DMS79 (cell line): Measurements from ENCODE around the gene CXCL12.

Source experiments
- DNase-seq: peaks from one replicate; lab custom pipeline; 2025; lab: John Stamatoyannopoulos, UW

CXCL12 gene

DNA sequence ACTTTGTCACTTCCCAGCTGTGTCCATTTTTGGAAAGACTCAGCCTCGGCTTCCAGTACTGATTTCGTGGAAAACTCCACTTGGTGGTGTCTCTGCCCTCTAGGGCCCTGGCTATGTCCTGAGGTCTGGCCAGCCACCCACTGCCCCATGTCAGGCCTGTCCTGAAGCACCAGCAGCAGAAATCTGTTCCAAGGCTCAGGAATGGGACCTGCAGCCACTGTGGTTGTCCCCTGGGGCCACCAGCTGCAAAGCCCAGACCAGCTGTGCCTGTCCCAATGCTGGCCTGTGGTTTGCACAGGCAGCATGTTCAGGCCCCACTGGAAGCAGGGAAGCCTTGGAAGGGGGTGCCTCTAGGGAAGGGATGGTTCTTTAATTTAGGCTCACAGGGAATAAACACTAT lies 21.2 kb downstream of the CXCL12 start:
- no peak for DNase-seq

DNA sequence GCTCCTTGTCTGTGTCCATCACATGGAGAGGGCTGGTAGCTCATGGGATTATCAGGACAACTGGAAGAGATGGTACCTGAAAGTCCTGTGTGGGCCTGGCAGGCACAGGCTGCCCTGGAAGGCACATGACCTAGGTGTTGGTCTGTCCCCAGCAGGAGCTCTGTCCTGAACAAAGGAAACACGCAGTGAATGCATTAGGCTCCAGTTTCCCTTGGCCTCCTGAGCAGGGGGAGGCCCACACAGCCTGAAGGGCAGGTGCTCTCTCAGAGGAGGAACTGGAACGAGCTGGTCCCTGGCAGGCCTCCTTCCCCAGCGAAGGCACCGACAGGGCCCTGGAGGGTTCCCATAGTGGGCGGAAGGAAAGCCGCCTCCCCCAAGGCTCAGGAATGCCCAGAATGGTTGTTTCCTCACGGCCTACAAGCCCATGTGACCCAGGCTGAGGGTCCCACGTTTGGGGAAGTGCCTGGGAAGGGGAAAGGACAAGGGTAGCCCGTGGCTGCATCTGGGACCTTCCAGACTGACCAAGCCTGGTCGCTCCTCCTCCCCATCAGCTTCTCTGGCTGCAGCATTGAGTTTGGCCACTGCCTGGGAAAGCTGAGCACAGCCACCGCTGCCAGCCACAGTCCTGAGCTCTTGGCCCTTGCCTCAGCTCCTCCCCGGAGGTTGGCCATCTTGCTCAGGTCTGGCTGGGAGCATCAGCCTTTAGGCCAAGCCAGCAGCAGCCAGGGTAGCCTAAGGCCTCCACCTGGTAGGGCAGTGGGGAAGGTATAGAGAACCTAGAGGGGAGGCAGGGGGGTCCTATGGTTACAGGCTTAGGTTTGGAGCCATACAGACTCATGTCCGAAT lies 21.8 kb downstream of the CXCL12 start:
- no peak for DNase-seq

DNA sequence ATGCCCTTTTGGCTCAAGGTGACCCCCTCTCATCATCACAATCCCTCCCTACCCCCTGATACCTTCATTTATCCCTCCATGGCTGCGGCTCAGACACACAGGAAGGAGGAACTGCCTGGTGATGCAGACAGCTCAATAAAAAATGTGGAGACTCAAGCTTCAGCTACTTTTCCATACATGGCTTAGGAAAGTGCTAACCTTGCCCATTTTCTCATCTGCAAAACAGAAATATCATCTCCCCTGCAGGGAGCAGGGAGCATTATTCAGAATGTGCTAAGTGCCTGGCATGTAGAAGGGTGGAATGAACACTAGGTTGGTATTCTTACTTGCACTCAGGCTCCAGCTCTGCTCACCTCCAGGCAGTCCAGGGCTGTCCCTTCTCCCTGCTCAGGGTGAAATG lies 23.8 kb downstream of the CXCL12 start:
- DNase-seq: no peak

DNA sequence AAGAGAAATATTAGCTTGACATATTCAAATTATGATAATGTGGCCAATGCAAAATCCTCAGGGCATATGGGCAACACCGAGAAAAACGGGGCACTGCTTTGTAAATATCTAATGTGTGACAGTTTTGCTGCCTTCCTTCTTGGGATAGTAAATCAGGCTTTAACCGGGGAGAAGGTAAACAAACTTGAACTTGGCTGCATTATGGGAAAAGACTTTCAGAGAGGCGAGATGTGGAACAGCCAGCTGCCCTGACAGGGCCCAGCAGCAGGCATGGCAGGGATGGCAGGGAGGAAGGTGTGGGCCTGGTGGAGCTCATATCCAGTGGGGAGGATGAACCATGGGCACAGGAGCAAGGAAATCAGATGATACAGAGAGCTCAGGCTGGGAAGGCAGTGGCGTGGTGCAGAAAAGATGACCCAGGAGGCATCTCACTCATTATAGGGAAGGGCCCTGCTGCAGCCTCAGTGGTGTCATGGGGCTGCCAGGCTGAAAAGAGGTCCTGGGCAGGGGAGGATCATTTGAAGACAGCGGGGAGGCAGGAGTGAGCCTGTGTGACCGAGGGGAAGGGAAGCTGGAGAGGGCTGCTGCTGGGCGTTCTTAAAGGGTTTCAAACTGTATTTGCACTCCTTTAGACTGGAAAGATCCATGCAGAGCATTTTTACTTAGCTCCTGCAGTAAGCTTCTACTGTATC lies 26.7 kb downstream of the CXCL12 start:
- no peak for DNase-seq

DNA sequence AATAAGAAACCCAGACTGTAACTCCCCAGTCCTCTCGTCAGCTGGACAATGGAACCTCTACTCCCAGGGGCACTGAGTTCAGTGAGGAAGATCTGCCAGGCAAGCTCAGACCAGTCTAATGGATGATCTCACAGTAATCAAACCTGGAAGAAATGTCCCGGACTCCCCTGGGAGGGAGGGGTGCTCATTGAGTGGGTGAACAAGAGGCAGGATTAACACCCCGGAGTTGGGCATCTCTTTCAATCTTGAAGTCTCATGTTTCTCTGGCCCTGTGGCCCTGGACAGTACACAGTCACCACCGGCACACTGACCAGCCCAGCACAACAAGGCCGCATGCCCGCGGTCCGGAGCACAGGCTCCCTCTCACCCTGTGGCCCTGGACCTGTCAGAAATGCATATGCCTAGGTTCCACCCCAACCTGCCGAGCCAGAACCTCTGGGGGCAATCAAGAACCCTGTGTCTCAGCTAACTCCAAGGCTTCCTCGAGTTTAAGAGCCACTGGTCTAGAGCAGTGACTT lies 27.8 kb downstream of the CXCL12 start:
- no peak for DNase-seq

DNA sequence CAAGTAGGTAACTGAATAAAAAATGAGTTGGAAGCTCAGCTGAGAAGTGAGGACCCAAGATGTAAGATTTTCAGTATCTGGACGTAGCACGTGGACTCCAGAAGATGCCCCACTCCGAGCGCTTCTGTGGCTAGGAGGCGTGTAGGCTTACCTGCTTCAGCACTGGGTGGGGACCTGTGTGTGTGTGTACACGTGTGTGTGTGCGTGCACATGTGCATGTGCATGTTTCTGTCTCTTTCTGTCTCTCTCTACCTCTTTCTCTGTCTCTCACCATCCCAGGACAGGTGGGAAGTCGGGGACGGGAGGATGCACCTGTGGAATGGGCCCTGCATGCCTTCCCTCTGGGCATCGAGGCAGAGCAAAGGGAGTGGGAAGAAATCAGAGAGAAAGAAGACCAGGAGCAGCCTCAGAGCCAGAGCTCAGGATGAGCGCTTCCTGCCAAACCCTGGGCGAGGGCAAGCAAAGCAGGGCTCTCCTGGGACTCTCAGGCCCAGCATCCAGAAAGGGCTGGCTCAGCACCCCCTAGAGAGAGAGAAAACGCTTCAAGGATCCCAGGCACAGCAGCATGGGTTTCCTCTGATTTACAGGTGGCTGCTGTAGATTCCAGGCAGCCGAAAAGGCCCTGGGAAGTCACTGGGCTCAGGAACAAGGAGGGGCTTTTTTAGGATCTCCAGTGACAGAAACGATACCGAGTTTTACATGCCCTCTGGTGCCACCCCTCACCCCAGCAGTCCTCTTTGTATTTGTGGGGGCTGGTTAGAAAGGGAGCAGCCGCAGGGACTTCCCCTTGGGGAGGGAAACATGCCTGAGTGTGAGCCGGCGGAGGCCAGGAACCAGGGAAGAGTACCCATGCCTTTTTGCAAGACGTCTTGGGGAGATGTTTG lies 28.5 kb downstream of the CXCL12 start:
- no peak for DNase-seq

DNA sequence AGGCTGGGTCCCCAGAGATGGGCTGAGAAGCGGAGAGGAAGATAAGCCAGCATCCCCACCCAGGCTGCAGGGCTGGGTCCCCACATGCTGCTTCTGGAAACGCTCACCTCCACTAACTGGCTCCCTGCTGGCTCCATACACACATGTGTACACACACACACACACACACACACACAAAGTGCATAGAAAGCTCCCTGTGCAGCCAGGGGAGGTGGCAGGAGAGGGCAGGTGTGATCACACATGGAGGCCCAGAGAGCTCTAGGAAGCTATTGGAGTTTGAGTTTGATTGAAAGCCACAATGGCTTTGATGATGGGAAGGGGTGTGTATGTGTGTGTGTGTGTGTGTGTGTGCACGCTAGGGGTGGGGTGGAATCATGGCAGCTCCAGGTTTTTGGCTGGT lies 29.3 kb downstream of the CXCL12 start:
- no peak for DNase-seq

DNA sequence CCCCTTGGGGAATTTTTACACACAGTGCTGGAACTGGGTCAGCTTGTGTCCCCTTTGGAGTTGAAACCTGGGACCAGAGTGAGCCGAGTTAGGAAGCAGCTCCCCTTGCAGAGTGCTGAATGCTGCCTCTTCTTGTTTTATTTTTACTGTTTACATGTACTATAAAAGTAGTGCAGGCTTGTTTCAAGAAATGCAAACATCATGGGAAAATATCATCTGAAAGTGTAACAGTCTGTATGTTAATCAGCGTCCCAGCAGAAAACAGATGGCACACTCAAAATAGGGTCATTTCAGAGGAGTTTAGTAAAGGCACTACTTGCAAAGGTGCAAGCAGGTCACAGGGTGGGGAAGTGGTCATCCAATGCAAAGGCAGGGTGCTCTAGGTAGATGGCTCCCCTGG lies 30.1 kb downstream of the CXCL12 start:
- no peak for DNase-seq

DNA sequence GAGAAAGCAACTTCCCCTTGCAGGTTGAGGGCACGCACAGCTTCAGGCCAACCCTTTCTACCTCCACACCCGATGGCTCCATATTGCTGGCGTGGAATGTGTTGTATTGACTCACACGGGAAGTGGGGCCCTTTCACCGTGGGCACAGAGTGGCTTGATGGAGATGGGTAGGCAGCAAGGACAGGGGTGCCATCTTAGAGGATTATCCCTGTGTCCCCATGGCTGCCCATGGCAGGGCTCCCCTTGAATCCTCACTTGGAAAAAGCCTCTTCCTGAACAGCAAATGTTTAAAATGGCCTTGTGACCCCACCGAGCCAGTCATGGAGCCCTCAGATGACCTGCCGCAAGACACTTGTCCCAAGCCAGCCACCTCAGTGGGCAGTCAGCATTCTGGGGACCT lies 31.2 kb downstream of the CXCL12 start:
- DNase-seq: no peak

DNA sequence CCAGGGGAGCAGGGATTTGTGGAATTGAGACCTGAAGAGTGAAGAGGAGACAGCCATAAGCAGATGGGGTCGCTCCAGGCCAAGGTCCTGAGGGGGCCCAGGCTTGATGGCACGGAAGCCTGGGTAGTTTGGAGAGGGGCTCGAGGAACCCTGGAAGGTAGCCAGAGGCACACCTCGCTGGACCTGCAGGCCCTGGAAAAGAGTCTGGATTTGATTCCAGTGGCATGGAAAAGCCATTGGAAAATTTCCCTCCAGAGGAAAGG lies 31.8 kb downstream of the CXCL12 start:
- DNase-seq: no peak

DNA sequence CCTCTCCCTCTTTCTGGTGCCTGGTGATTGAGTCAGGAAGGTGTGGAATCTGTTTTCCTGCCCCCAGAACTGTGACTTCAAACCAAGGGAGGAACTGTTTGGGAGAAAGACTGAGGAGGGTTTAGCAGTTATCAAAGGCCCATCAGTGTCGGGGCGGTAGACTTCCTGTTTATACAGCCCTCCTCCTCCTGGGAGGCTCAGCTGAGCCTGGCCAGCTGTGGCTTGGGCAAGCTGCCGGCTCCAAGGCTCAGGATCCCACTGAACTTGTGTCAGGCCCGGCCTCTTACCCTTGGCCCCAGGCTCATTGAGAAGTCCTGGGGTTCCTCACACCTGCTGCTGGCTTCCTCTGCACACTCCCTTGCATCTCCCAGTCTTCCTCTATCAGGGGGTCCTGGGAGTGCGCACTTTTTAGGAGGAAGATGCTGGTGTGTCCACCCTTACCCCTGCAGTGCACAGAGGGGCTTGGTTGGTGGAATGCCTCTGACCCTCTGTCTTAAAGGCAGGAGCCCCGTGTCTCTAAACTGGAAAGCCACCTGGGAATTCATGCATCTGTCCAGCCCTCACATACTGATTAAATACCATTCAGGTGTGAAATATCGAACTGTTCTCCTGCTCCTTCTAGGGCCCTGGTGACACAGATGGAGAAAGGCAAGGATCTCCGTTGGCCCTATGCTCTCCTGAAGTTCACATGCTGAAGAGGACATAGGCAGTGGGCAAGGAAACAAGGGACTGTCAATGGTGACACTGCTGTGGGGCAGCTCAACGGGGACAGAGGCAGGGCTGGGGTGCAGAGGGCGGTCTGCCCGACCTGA lies 32.4 kb downstream of the CXCL12 start:
- DNase-seq: no peak

DNA sequence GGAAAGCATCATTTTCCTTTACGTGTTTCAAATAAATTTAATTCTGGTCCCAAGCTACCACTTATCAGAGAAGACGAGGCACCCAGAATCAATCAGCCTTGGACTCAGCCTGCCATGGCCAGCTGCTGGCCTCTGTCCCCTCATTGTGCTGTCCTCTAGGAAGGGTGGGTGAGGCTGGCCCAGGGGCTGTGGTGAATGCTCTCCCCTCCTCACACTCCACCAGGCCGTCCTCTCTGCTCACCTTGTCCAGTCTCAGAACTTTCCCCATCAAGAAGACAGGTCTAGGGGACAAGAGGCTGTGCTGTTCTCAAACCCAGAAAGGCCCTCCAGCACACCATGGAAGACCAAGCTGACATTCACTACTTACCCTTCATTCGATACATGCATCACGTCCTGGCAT lies 36.4 kb downstream of the CXCL12 start:
- no peak for DNase-seq

DNA sequence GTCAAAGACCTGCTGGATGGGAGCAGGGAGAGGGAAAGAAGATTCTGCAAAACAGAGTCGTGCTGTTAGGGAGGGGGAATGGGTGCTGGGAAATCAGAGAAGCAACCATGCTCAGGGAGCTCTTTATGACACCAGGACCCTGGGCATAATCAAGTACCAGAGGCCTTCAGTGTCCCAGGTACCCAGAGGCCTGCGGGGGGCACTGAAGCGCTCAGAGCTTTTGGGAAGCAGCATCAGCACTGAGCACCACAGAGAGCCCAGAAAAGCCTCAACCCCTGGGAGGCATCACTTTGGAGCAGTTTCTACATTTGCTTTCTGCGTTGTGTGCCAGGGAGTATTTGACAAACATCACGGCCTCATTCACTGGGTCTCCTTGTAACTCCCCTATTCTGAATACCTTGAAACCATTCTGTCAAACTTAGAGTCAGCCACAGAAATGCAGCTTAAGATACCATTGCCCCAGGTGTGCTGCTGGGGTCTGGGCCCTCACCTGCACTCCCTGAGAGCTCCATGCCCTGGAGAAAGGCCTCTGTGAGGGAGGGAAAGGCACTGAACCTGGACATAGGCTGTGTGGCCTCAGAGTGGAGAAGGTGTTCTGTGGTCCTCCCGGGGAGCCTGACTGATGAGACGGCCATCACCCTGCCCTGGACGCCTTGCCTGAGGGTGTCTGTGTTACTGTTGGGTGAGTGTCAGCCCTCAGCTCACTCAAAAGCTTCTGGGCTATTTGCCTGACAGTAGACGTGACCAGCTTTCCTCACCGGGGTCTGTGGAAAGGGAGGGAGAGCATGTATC lies 37.1 kb downstream of the CXCL12 start:
- DNase-seq: no peak

DNA sequence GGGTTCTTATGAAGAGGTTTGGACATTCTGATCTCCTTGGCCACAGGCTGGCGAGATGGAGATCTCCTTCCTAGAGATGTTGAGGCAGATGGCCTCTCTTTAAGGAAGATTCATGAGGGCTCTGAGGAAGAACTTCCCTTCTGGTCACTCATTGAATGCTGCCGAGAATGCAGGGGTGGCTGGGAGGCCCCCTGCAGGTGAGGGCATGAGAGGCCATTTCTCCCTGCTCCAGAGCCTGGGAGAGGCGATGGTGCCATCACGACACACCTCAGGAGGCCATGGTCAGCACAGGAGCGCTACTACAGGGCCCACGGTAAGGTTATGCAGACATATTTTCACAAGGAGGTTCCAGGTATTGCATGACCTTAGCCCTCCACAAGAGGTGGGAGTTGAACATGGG lies 40.2 kb downstream of the CXCL12 start:
- no peak for DNase-seq

DNA sequence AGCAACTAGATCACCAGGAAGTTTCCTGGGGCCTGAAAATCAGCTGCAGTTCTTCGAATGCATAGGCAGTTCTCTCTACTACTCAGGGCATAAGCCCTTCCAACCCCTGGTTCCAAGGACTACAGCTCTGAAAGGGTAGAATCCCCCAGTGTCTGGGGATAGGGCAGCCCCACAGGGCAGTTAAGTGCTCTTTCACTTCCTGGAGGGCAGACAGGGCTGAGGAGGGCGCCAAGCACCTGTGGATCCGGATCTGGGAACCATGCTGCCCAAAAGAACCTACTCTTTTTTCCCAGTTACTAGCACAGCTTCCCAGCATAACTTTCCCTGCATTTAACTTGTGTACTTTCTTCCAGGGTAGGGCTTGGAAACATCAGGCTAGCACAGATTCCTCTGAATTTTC lies 41.1 kb downstream of the CXCL12 start:
- no peak for DNase-seq

DNA sequence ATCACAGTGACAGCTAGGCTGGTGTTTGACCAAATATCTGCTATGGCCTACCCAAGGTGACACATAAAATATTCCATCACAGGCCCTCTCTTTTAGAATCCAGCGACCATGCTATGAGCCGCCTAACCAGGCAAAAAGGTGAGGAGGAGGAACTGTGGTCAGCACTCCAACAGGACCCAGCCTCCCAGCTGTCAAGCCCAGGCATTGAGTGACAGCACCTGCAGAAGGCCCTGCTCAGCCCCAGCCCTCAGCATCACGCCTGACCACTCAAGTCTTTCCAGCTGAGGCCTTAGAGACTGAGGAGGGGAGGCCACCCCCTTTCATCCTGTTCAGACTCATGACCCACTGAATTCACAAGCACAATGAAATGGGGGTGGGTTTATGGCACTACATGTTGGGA lies 43.0 kb downstream of the CXCL12 start:
- no peak for DNase-seq

DNA sequence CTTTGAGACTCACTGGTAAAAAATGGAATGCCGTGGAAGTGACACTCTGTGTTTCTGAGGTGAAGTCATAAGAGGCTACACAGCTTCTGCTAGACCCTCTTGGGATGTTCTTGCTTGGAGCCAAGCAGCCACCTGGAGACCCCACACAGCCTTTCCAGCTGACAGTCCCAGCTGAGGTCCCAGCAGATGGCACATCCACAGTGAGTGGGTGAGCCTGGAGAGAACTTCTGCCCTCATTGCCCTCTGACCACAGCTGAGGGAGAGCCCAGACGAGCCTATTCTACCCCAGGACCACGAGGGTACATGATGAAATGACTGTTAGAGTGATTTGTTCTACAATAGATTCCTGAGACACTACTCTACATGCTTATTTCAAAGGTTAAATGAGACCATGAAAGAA lies 44.3 kb downstream of the CXCL12 start:
- no peak for DNase-seq

DNA sequence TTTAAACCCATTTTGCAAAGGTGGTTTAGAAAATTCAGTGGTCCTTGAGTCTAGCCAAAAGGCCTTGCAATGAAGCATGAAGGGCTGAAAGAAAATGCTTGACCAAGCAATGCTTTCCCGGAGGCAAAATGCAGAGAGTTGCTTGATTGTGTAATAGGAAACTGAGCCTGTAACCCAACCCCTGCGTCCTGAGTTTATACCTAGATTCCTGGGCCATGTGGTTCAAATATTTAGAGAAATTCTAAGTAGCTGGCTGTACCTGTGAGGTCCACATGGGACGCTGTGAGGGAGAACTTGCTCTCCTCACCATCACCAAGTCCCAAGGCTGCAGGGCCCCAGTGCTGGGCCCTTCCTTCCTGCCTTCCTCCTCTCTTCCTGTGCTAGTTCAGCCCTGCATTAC lies 45.7 kb downstream of the CXCL12 start:
- no peak for DNase-seq

DNA sequence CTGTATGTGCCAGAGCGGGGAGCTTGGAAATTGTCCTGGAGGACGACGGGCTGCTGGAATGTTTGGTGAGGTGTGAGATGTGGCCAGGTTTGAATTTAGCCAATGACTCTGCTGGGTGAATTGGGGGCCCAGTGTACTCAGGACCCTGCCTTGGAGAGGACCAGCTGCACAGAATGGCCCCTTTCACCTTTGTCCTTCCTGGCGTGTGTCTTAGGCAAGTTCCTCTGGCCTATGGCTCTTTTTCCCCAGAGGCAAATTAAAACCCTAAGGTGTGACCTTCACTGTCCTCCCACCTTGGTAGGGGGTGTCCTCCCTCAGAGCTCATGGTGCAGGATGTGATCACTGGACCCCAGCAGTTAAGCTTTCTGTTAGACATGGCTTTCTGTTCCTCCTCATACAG lies 47.8 kb downstream of the CXCL12 start:
- no peak for DNase-seq

DNA sequence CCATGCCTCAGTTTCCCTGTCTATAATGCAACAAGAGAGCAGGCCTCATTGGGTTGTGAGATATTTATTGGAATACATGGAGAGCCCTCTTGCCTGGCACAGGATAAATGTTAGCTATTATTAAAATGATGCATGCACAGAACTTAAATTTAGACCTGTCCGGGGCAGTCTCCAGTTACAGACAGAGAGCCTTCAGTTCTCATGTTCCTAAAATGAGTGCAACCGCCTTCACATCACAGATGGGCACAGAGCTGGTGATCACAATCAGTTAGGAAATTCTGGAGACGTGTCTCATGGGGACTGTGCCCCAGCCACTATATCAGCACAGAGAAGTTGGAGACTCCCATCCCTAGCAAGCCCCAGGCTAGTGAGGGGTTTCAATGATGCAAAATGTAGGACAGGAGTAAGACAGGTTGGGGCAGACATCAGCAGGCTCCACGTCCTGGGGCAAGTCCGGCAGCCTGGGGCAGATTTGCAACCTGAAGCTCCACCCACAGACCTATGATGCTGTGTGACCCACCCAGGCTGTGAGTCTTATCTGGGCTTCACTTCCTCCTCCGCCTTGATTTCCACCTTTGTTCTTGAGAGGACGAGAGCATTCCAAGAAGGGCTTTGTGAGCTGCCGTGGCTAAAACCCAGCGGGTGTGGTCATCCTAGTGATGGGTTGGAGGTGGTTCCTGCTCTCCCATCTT lies 49.4 kb downstream of the CXCL12 start:
- no peak for DNase-seq
